ENCODE data around the gene CDON. TPM values are rescaled to one million over a fixed set of nuclear protein-coding genes. Genes with fewer than 3 reads are reported as not detected.

Gene CDON
- total RNA-seq, 1 experiment from 2014 or later = 1.3 TPM

GRCh38 chr11:126072801-126073594 is 10.3 kb upstream of the CDON start:
- H3K27ac ChIP-seq = no peak overlapping the region
- no peaks in the 10 kb centered on the region for H3K4me1 ChIP-seq (replicated peaks)
- H3K27me3 ChIP-seq (replicated peaks) = no peaks in the 10 kb centered on the region
- H3K36me3 ChIP-seq = no peaks in the 10 kb centered on the region
- no peak overlapping the region for H3K4me3 ChIP-seq
- DNase-seq (ENCODE audit: low read depth in 1 of 2, low spot score in 2 of 2) = no peak
- no peaks in the 10 kb centered on the region for H3K9me3 ChIP-seq (replicated peaks)

- Histone ChIP-seq H3K36me3 (no peaks in the 10 kb centered on the region), H3K27me3 (replicated peaks) (no peaks in the 10 kb centered on the region), H3K9me3 (replicated peaks) (no peaks in the 10 kb centered on the region), H3K4me1 (replicated peaks) (no peaks in the 10 kb centered on the region), H3K4me3 (no peak overlapping the region), H3K27ac (no peak overlapping the region)
- no peak for DNase-seq (ENCODE audit: low read depth in 1 of 2, low spot score in 2 of 2)
These were observed 9.6 kb upstream of the CDON start for GRCh38 chr11:126072141-126072741.

GRCh38 chr11:126063507-126063852 is 814 bp upstream of the CDON start:
- H3K9me3 ChIP-seq (replicated peaks) = no peaks in the 10 kb centered on the region
- no peak for DNase-seq (ENCODE audit: low read depth in 1 of 2, low spot score in 2 of 2)
- no peaks in the 10 kb centered on the region for H3K36me3 ChIP-seq
- no peak overlapping the region for H3K27ac ChIP-seq
- H3K4me1 ChIP-seq (replicated peaks) = no peaks in the 10 kb centered on the region
- H3K27me3 ChIP-seq (replicated peaks) = peaks cover 9% of the 10 kb centered on the region
- no peak overlapping the region for H3K4me3 ChIP-seq

GRCh38 chr11:126061707-126062678 is 673 bp downstream of the CDON start:
- Histone ChIP-seq H3K4me1 (replicated peaks) (no peaks in the 10 kb centered on the region), H3K27ac (no peak overlapping the region), H3K4me3 (peak overlapping the region; percentile 46), H3K27me3 (replicated peaks) (peaks cover 9% of the 10 kb centered on the region), H3K36me3 (no peaks in the 10 kb centered on the region), H3K9me3 (replicated peaks) (no peaks in the 10 kb centered on the region)
- peak in 1 of 2 experiments; percentile 1 for DNase-seq (ENCODE audit: low read depth in 1 of 2, low spot score in 2 of 2)

- no peak for DNase-seq (ENCODE audit: low read depth in 1 of 2, low spot score in 2 of 2)
- Histone ChIP-seq H3K9me3 (replicated peaks) (no peaks in the 10 kb centered on the region), H3K4me1 (replicated peaks) (no peaks in the 10 kb centered on the region), H3K27ac (no peak overlapping the region), H3K27me3 (replicated peaks) (peaks cover 9% of the 10 kb centered on the region), H3K36me3 (no peaks in the 10 kb centered on the region), H3K4me3 (no peak overlapping the region)
These were observed 1.9 kb downstream of the CDON start for GRCh38 chr11:126060757-126061171.

- H3K4me3 ChIP-seq = no peak overlapping the region
- no peaks in the 10 kb centered on the region for H3K4me1 ChIP-seq (replicated peaks)
- no peak overlapping the region for H3K27ac ChIP-seq
- no peaks in the 10 kb centered on the region for H3K36me3 ChIP-seq
- no peaks in the 10 kb centered on the region for H3K9me3 ChIP-seq (replicated peaks)
- no peak for DNase-seq (ENCODE audit: low read depth in 1 of 2, low spot score in 2 of 2)
- peaks cover 9% of the 10 kb centered on the region for H3K27me3 ChIP-seq (replicated peaks)
These were observed 3.4 kb downstream of the CDON start for GRCh38 chr11:126059238-126059781.

GRCh38 chr11:126058105-126058874 is 4.4 kb downstream of the CDON start:
- Histone ChIP-seq H3K27me3 (replicated peaks) (peaks cover 9% of the 10 kb centered on the region), H3K36me3 (no peaks in the 10 kb centered on the region), H3K9me3 (replicated peaks) (no peaks in the 10 kb centered on the region), H3K4me1 (replicated peaks) (no peaks in the 10 kb centered on the region), H3K27ac (no peak overlapping the region), H3K4me3 (no peak overlapping the region)
- no peak for DNase-seq (ENCODE audit: low read depth in 1 of 2, low spot score in 2 of 2)

GRCh38 chr11:126054882-126055281 is 7.8 kb downstream of the CDON start:
- Histone ChIP-seq H3K36me3 (no peaks in the 10 kb centered on the region), H3K27me3 (replicated peaks) (no peaks in the 10 kb centered on the region), H3K4me1 (replicated peaks) (no peaks in the 10 kb centered on the region), H3K27ac (no peak overlapping the region), H3K9me3 (replicated peaks) (no peaks in the 10 kb centered on the region), H3K4me3 (no peak overlapping the region)
- DNase-seq (ENCODE audit: low read depth in 1 of 2, low spot score in 2 of 2) = no peak

GRCh38 chr11:126054408-126054807 is 8.3 kb downstream of the CDON start:
- Histone ChIP-seq H3K27ac (no peak overlapping the region), H3K36me3 (no peaks in the 10 kb centered on the region), H3K27me3 (replicated peaks) (no peaks in the 10 kb centered on the region), H3K4me3 (no peak overlapping the region), H3K9me3 (replicated peaks) (no peaks in the 10 kb centered on the region), H3K4me1 (replicated peaks) (no peaks in the 10 kb centered on the region)
- no peak for DNase-seq (ENCODE audit: low read depth in 1 of 2, low spot score in 2 of 2)

GRCh38 chr11:126053415-126054286 is 9.0 kb downstream of the CDON start:
- no peak overlapping the region for H3K27ac ChIP-seq
- no peak for DNase-seq (ENCODE audit: low read depth in 1 of 2, low spot score in 2 of 2)

GRCh38 chr11:126051117-126051516 is 11.5 kb downstream of the CDON start:
- no peaks in the 10 kb centered on the region for H3K9me3 ChIP-seq (replicated peaks)
- no peaks in the 10 kb centered on the region for H3K4me1 ChIP-seq (replicated peaks)
- no peaks in the 10 kb centered on the region for H3K27me3 ChIP-seq (replicated peaks)
- H3K36me3 ChIP-seq = no peaks in the 10 kb centered on the region
- no peak overlapping the region for H3K4me3 ChIP-seq
- DNase-seq (ENCODE audit: low read depth in 1 of 2, low spot score in 2 of 2) = no peak
- H3K27ac ChIP-seq = no peak overlapping the region

More at GRCh38 chr11:126053415-126054286, 9.0 kb downstream of the CDON start:
- Histone ChIP-seq H3K36me3 (no peaks in the 10 kb centered on the region), H3K27me3 (replicated peaks) (no peaks in the 10 kb centered on the region), H3K4me1 (replicated peaks) (no peaks in the 10 kb centered on the region), H3K4me3 (no peak overlapping the region), H3K9me3 (replicated peaks) (no peaks in the 10 kb centered on the region)

- no peak for DNase-seq (ENCODE audit: low read depth in 1 of 2, low spot score in 2 of 2)
- Histone ChIP-seq H3K4me1 (replicated peaks) (no peaks in the 10 kb centered on the region), H3K9me3 (replicated peaks) (no peaks in the 10 kb centered on the region), H3K4me3 (no peak overlapping the region), H3K27me3 (replicated peaks) (no peaks in the 10 kb centered on the region), H3K36me3 (no peaks in the 10 kb centered on the region), H3K27ac (no peak overlapping the region)
These were observed 13.5 kb downstream of the CDON start for GRCh38 chr11:126049159-126049558.

Measured in SJSA1 (cell line).